Endothelial cell of umbilical vein (primary cell): ENCODE results near the gene TFAP2B. TPM values are rescaled to one million over a fixed set of nuclear protein-coding genes. Genes with fewer than 3 reads are reported as not detected.

ENCODE experiments used
- BruUV-seq: library from RNA; stranded (reverse); fragments of 400-500 nt; replicated peaks from 2 replicates; lab custom pipeline; 2021; lab: Mats Ljungman, UMichigan
- CTCF ChIA-PET: fragments of 300-600, 350-600 bp; sonication (Branson Sonifier 250); formaldehyde crosslinking; loops from one replicate; lab custom pipeline; 2021; ENCODE audit warnings: antibody characterized with exemption, inconsistent platforms; lab: Charles Lee
- POLR2A ChIA-PET: fragments of 300-600, 350-600 bp; sonication (Branson Sonifier 250); formaldehyde crosslinking; loops from one replicate; lab custom pipeline; 2021; ENCODE audit warnings: antibody characterized with exemption, inconsistent platforms; lab: Charles Lee
- DNase-seq: peaks from one replicate; pipeline ENCODE4 v3.0.0-alpha.2; 2011; ENCODE audit warnings: low read depth, low spot score
- FAIRE-seq: peaks from 2 replicates; lab custom pipeline; 2011; peaks lifted over from hg19 to GRCh38; lab: Jason Lieb, UNC
- H2AFZ ChIP-seq: 2 replicates; pipeline ENCODE4 v1.6.0; 2012; ENCODE audit warnings: low read depth, low read length, control low read depth, inconsistent platforms
- H3K27ac ChIP-seq: 2 replicates; pipeline ENCODE4 v1.5.1; 2011; ENCODE audit warnings: low read depth, mild to moderate bottlenecking, control low read depth, low read length, moderate library complexity; ENCODE audit not compliant: insufficient read depth
- H3K27me3 ChIP-seq, 2 experiments: 2 replicates each; pipeline versions ENCODE4 v1.6.0 to v1.6.1; 2011; ENCODE audit warnings: low read length in 2 of 2, mixed read lengths in 1 of 2; ENCODE audit not compliant: control insufficient read depth in 2 of 2, insufficient read depth in 2 of 2
- H3K36me3 ChIP-seq, 2 experiments: 2 replicates in 1 of 2; 3 replicates in 1 of 2; pipeline ENCODE4 v1.5.1; 2011; ENCODE audit warnings: low read length in 2 of 2, mild to moderate bottlenecking in 1 of 2, moderate library complexity in 1 of 2; ENCODE audit not compliant: control insufficient read depth in 2 of 2, insufficient read depth in 2 of 2; ENCODE audit errors: extremely low read depth in 1 of 2
- H3K4me1 ChIP-seq: 3 replicates; pipeline ENCODE4 v1.5.1; 2011; ENCODE audit warnings: mild to moderate bottlenecking, low read length; ENCODE audit not compliant: control insufficient read depth, insufficient read depth; ENCODE audit errors: extremely low read depth
- H3K4me2 ChIP-seq: 2 replicates; pipeline ENCODE4 v1.6.1; 2011; ENCODE audit warnings: low read length, control low read depth, mixed read lengths; ENCODE audit not compliant: insufficient read depth
- H3K4me3 ChIP-seq, 3 experiments: fragments of 200-600 bp in 1 of 3; sonication (generic), shearing (Covaris generic) in 1 of 3; replicated peaks in 1 of 3; 2 replicates each; pipeline ENCODE4 v1.5.1; 2011 to 2016; ENCODE audit warnings: control low read depth in 3 of 3, low read length in 3 of 3, mild to moderate bottlenecking in 2 of 3, inconsistent platforms in 1 of 3, low read depth in 1 of 3, moderate library complexity in 1 of 3; ENCODE audit not compliant: insufficient read depth in 1 of 3
- H3K79me2 ChIP-seq: 2 replicates; pipeline ENCODE4 v1.6.0; 2012; ENCODE audit warnings: low read length, inconsistent platforms; ENCODE audit not compliant: control insufficient read depth, insufficient read depth
- H3K9ac ChIP-seq: replicated peaks from 2 replicates; pipeline ENCODE3; 2011; ENCODE audit warnings: low read length, control low read depth; ENCODE audit not compliant: insufficient read depth; ENCODE audit errors: extremely low read depth
- H3K9me1 ChIP-seq: replicated peaks from 3 replicates; pipeline ENCODE4 v1.6.0; 2011; ENCODE audit warnings: mild to moderate bottlenecking, low read length; ENCODE audit not compliant: control insufficient read depth, insufficient read depth; ENCODE audit errors: extremely low read depth
- H3K9me3 ChIP-seq: replicated peaks from 2 replicates; pipeline ENCODE4 v1.5.1; 2012; ENCODE audit warnings: low read length, inconsistent platforms; ENCODE audit not compliant: control insufficient read depth, insufficient read depth
- H4K20me1 ChIP-seq: replicated peaks from 2 replicates; pipeline ENCODE3; 2011; ENCODE audit warnings: mild to moderate bottlenecking, low read length; ENCODE audit not compliant: control insufficient read depth, insufficient read depth; ENCODE audit errors: extremely low read depth
- CTCF ChIP-seq, 2 donors: IDR thresholded peaks; 1 replicate in 1 of 2; 2 replicates in 1 of 2; pipeline ENCODE4 v1.5.1; 2011; ENCODE audit warnings: low read length in 2 of 2, mild to moderate bottlenecking in 2 of 2, moderate library complexity in 2 of 2, control low read depth in 1 of 2, inconsistent platforms in 1 of 2, low read depth in 1 of 2; ENCODE audit not compliant: insufficient read depth in 1 of 2; ENCODE audit errors: extremely low read depth in 1 of 2
- EZH2 ChIP-seq: IDR thresholded peaks from 2 replicates; pipeline ENCODE4 v1.6.1; 2012; ENCODE audit warnings: borderline replicate concordance, low read depth, mild to moderate bottlenecking, moderate library complexity, low read length, inconsistent platforms; ENCODE audit not compliant: severe bottlenecking
- FOS ChIP-seq: IDR thresholded peaks from 2 replicates; pipeline ENCODE4 v1.6.1; 2011; ENCODE audit warnings: mild to moderate bottlenecking, low read length, moderate library complexity, borderline replicate concordance; ENCODE audit not compliant: insufficient read depth
- GATA2 ChIP-seq: IDR thresholded peaks from 2 replicates; pipeline ENCODE4 v1.7.0; 2011; ENCODE audit warnings: low read depth, mild to moderate bottlenecking, moderate library complexity, mixed read lengths, low read length; ENCODE audit not compliant: insufficient read length, insufficient read depth
- JUN ChIP-seq: IDR thresholded peaks from 2 replicates; pipeline ENCODE4 v1.6.1; 2011; ENCODE audit warnings: borderline replicate concordance, low read depth; ENCODE audit not compliant: insufficient read length, insufficient read depth
- MYC ChIP-seq: IDR thresholded peaks from one replicate; pipeline ENCODE4 v1.6.1; 2011; ENCODE audit warnings: mild to moderate bottlenecking, low read depth, low read length
- POLR2A ChIP-seq: IDR thresholded peaks from 2 replicates; pipeline ENCODE4 v1.6.1; 2012; ENCODE audit warnings: low read depth, mild to moderate bottlenecking, control low read depth, low read length
- POLR2AphosphoS5 ChIP-seq: IDR thresholded peaks from 2 replicates; pipeline ENCODE4 v1.6.1; 2012; ENCODE audit warnings: low read depth, mild to moderate bottlenecking, control low read depth, low read length, moderate library complexity; ENCODE audit not compliant: insufficient read depth
- dilution Hi-C: fragments of 300-500 bp; cut with MboI; formaldehyde crosslinking; loops from one replicate; pipeline ENCODE4 v1.15.0; 2019; ENCODE audit warnings: low sequenced_read_pairs; ENCODE audit not compliant: extremely low pct_ligation_motif_present
- intact Hi-C: fragments of 100-400 bp; cut with micrococcal nuclease; formaldehyde crosslinking; loops from one replicate; pipeline ENCODE4 v1.10.0; 2022
- polyA plus RNA-seq, 4 experiments: library from polyadenylated mRNA; depleted of rRNA in 3 of 4; stranded (reverse) in 3 of 4; unstranded in 1 of 4; fragments of >200 nt; gene quantifications; 2 replicates each; pipeline versions ENCODE4 v1.2.1 to v1.2.3, GENCODE V29; 2011 to 2012; ENCODE audit warnings: missing spikeins in 1 of 4
- total RNA-seq: library from RNA; stranded (reverse); gene quantifications from 2 replicates; pipeline ENCODE4 v1.2.3, GENCODE V29; 2021
- TF ChIP-seq, protein P1 (sequence below): IDR thresholded peaks from 2 replicates; pipeline ENCODE4 v1.6.1; 2011; ENCODE audit not compliant: insufficient read depth, insufficient read length

TFAP2B gene
- total and polyA plus RNA-seq, 2 donors (not counting 3 experiments of a cell fraction or from before 2014, with no cell fraction given): not detected

DNA sequence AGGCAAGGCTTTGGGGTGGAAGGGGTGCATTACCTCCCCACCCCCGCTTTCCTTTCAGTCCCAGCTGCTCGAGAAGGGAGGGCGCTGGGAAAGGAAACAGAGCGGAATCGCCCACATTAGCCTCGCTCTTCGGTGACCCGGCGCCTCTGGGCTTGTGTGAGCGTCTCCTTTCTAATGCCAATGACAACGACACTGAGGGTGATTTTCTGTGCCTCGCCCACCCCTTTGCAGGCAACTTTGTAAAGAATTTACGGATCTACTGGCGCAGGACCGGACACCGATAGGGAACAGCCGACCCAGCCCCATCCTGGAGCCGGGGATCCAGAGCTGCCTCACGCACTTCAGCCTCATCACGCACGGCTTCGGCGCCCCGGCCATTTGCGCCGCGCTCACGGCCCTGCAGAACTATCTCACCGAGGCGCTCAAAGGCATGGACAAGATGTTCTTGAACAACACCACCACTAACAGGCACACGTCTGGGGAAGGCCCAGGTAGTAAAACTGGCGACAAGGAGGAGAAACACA, 24.3 kb downstream of the TFAP2B start:
- Histone ChIP-seq H3K27me3 (peaks cover 41 to 93% of the 10 kb centered on the region in 2 experiments), H3K4me1 (no peaks in the 10 kb centered on the region), H4K20me1 (no peaks in the 10 kb centered on the region), H3K9me1 (no peaks in the 10 kb centered on the region), H3K9me3 (no peaks in the 10 kb centered on the region), H3K4me3 (no peak overlapping the region), H3K36me3 (no peaks in the 10 kb centered on the region), H3K9ac (no peak overlapping the region), H3K4me2 (no peak overlapping the region), H2AFZ (no peak overlapping the region), H3K79me2 (no peaks in the 10 kb centered on the region), H3K27ac (no peak overlapping the region)
- ChIA-PET POLR2A (no interaction called here), CTCF (no interaction called here)
- intact Hi-C loops: no loop called here
- dilution Hi-C loops: no loop called here
- TF ChIP-seq POLR2AphosphoS5: no peak
- TF ChIP-seq GATA2: no peak
- TF ChIP-seq POLR2A: no peak
- TF ChIP-seq FOS: no peak
- TF ChIP-seq CTCF (IDR thresholded peaks at IDR 0.05; ENCODE audit: extremely low read depth in 1 of 2, insufficient read depth in 1 of 2, low read depth in 1 of 2, low read length in 2 of 2): no peak
- no peak for TF ChIP-seq MYC
- TF ChIP-seq, protein P1, sequence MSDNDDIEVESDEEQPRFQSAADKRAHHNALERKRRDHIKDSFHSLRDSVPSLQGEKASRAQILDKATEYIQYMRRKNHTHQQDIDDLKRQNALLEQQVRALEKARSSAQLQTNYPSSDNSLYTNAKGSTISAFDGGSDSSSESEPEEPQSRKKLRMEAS: no peak
- TF ChIP-seq EZH2: peak; percentile 61
- no peak for TF ChIP-seq JUN
- DNase-seq: no peak
- no peak for FAIRE-seq
- no TSS peak for BruUV-seq
